CD14-positive monocyte (primary cell): ENCODE data around the gene SLC25A21. TPM values are rescaled to one million over a fixed set of nuclear protein-coding genes. Genes with fewer than 3 reads are reported as not detected.

Source experiments
- DNase-seq, 3 donors: peaks; one replicate each; pipeline ENCODE4 v3.0.0-alpha.2; 2011 to 2022
- H2AFZ ChIP-seq: 2 replicates; pipeline ENCODE4 v1.6.0; 2012; ENCODE audit warnings: mild to moderate bottlenecking, low read depth, low read length, inconsistent platforms; ENCODE audit not compliant: insufficient read depth, poor library complexity, severe bottlenecking
- H3K27ac ChIP-seq, 2 donors: 1 replicate in 1 of 2; 2 replicates in 1 of 2; pipeline ENCODE4 v1.5.1; 2012 to 2013; ENCODE audit warnings: low read length in 2 of 2, control low read depth in 1 of 2, inconsistent platforms in 1 of 2, low read depth in 1 of 2, mild to moderate bottlenecking in 1 of 2
- H3K27me3 ChIP-seq, 2 donors: one replicate each; pipeline versions ENCODE4 v1.6.0 to v1.6.1; 2011 to 2013; ENCODE audit warnings: low read length in 2 of 2; ENCODE audit not compliant: control insufficient read depth in 2 of 2, insufficient read depth in 2 of 2
- H3K36me3 ChIP-seq, 2 donors: replicated peaks in 1 of 2; 1 replicate in 1 of 2; 2 replicates in 1 of 2; pipeline versions ENCODE4 v1.5.1 to v1.6.1; 2012 to 2013; ENCODE audit warnings: low read length in 2 of 2, control low read depth in 1 of 2, inconsistent platforms in 1 of 2, mild to moderate bottlenecking in 1 of 2; ENCODE audit not compliant: insufficient read depth in 2 of 2, control insufficient read depth in 1 of 2
- H3K4me1 ChIP-seq, 2 donors: 1 replicate in 1 of 2; 2 replicates in 1 of 2; pipeline versions ENCODE4 v1.5.1 to v1.6.1; 2012 to 2013; ENCODE audit warnings: low read length in 2 of 2, control low read depth in 1 of 2, inconsistent platforms in 1 of 2, mild to moderate bottlenecking in 1 of 2, moderate library complexity in 1 of 2; ENCODE audit not compliant: insufficient read depth in 2 of 2, control insufficient read depth in 1 of 2
- H3K4me2 ChIP-seq: replicated peaks from 2 replicates; pipeline ENCODE3; 2012; ENCODE audit warnings: low read length, moderate library complexity, mild to moderate bottlenecking; ENCODE audit not compliant: poor library complexity, severe bottlenecking; ENCODE audit errors: extremely low read depth
- H3K4me3 ChIP-seq, 3 experiments: fragments of 200-600 bp in 1 of 3; sonication (generic) in 1 of 3; replicated peaks in 1 of 3; 1 replicate in 2 of 3; 2 replicates in 1 of 3; pipeline ENCODE4 v1.5.1; 2011 to 2013; ENCODE audit warnings: low read length in 3 of 3, mild to moderate bottlenecking in 3 of 3, control low read depth in 2 of 3, low read depth in 2 of 3, inconsistent platforms in 1 of 3, moderate library complexity in 1 of 3
- H3K79me2 ChIP-seq: 2 replicates; pipeline ENCODE4 v1.6.0; 2012; ENCODE audit warnings: mild to moderate bottlenecking, control low read depth, inconsistent platforms, low read length, moderate library complexity; ENCODE audit not compliant: insufficient read depth
- H3K9ac ChIP-seq: 2 replicates; pipeline ENCODE4 v1.6.0; 2017; ENCODE audit warnings: low read length, mild to moderate bottlenecking; ENCODE audit not compliant: insufficient read depth, poor library complexity, severe bottlenecking
- H3K9me3 ChIP-seq, 2 donors: replicated peaks in 1 of 2; 1 replicate in 1 of 2; 2 replicates in 1 of 2; pipeline versions ENCODE4 v1.5.1 to v1.6.1; 2012 to 2013; ENCODE audit warnings: low read length in 2 of 2, control low read depth in 1 of 2; ENCODE audit not compliant: control insufficient read depth in 1 of 2, insufficient read depth in 1 of 2
- H4K20me1 ChIP-seq: 2 replicates; pipeline ENCODE4 v1.6.0; 2012; ENCODE audit warnings: mild to moderate bottlenecking, low read length, control low read depth, moderate library complexity; ENCODE audit not compliant: insufficient read depth
- H3K27ac Mint-ChIP-seq, 7 donors: one replicate each; pipeline ENCODE4 v1.8.0; 2020; ENCODE audit warnings: mild to moderate bottlenecking in 7 of 7, mixed read lengths in 7 of 7, moderate library complexity in 6 of 7, inconsistent platforms in 2 of 7
- H3K27me3 Mint-ChIP-seq, 3 donors: one replicate each; pipeline ENCODE4 v1.8.0; 2021 to 2022; ENCODE audit warnings: low read depth in 3 of 3, mild to moderate bottlenecking in 3 of 3, mixed read lengths in 3 of 3, moderate library complexity in 3 of 3, inconsistent platforms in 1 of 3
- H3K36me3 Mint-ChIP-seq, 2 donors: one replicate each; pipeline ENCODE4 v1.8.0; 2020; ENCODE audit warnings: mixed read lengths in 2 of 2, inconsistent platforms in 1 of 2, mild to moderate bottlenecking in 1 of 2
- H3K4me1 Mint-ChIP-seq: one replicate; pipeline ENCODE4 v1.8.0; 2020; ENCODE audit warnings: mild to moderate bottlenecking, mixed read lengths
- H3K4me3 Mint-ChIP-seq, 2 donors: one replicate each; pipeline ENCODE4 v1.8.0; 2020; ENCODE audit warnings: mild to moderate bottlenecking in 2 of 2, mixed read lengths in 2 of 2, moderate library complexity in 1 of 2
- H3K9me3 Mint-ChIP-seq, 7 donors: one replicate each; pipeline ENCODE4 v1.8.0; 2020 to 2022; ENCODE audit warnings: mixed read lengths in 7 of 7, mild to moderate bottlenecking in 6 of 7, moderate library complexity in 6 of 7, inconsistent platforms in 2 of 7
- WGBS: methylation state at CpG from one replicate; pipeline ENCODE4 v1.1.5; 2013; ENCODE audit warnings: missing lambda C conversion rate; ENCODE audit not compliant: insufficient coverage; 5-methylcytosine and 5-hydroxymethylcytosine counted together
- intact Hi-C, 2 donors: fragments of 100-400 bp; cut with micrococcal nuclease; formaldehyde crosslinking; loops; one replicate each; pipeline versions ENCODE4 v1.15.0 to v1.15.1; 2023
- polyA plus RNA-seq, 3 donors: library from polyadenylated mRNA; depleted of rRNA in 1 of 3; unstranded in 2 of 3; stranded (reverse) in 1 of 3; fragments of 300-500 nt in 2 of 3; fragments of >200 nt in 1 of 3; fragmentation: Illumina TruSeq in 2 of 3; gene quantifications; 1 replicate in 2 of 3; 2 replicates in 1 of 3; pipeline ENCODE4 v1.2.3, GENCODE V29; 2012 to 2021
- TF ChIP-seq, protein P1 (sequence below): fragments of 200-600 bp; IDR thresholded peaks from one replicate; pipeline ENCODE4 v1.8.0; 2022; ENCODE audit warnings: antibody characterized with exemption, mild to moderate bottlenecking

SLC25A21 gene
- polyA plus RNA-seq, 3 donors = not detected

DNA sequence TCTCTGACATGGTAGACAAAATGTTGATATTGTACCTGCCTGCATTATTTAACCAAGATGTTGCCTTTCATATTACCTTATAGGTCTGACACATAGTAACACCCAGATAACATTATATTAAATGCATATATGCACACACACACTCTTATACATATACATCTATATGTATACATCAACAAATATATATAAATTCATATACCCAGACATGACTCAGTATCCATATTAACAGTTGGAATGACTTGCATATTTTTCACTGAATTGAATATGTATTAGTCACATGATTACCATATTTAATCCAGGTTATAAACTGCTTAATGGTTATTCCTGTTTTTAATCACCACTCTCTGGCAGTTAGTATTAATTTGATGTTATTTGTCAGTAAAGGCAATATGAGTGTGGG is 425.5 kb downstream of the SLC25A21 start:
- H3K27me3 Mint-ChIP-seq = no peaks in the 10 kb centered on the region
- H3K36me3 Mint-ChIP-seq = no peaks in the 10 kb centered on the region
- peaks cover 0 to 8% (median 3%) of the 10 kb centered on the region in 7 donors for H3K9me3 Mint-ChIP-seq
- no peak overlapping the region for H2AFZ ChIP-seq
- no peak overlapping the region for H3K4me3 ChIP-seq
- H3K4me2 ChIP-seq = no peak overlapping the region
- intact Hi-C loops = no loop called here
- H3K4me3 Mint-ChIP-seq = no peak overlapping the region
- no peaks in the 10 kb centered on the region for H4K20me1 ChIP-seq
- H3K27me3 ChIP-seq = no peaks in the 10 kb centered on the region
- H3K36me3 ChIP-seq = no peaks in the 10 kb centered on the region
- H3K9me3 ChIP-seq = no peaks in the 10 kb centered on the region
- H3K27ac Mint-ChIP-seq = no peak overlapping the region
- H3K4me1 ChIP-seq = no peaks in the 10 kb centered on the region
- H3K79me2 ChIP-seq = no peaks in the 10 kb centered on the region
- H3K27ac ChIP-seq = no peak overlapping the region
- no peak for DNase-seq
- TF ChIP-seq, protein P1, sequence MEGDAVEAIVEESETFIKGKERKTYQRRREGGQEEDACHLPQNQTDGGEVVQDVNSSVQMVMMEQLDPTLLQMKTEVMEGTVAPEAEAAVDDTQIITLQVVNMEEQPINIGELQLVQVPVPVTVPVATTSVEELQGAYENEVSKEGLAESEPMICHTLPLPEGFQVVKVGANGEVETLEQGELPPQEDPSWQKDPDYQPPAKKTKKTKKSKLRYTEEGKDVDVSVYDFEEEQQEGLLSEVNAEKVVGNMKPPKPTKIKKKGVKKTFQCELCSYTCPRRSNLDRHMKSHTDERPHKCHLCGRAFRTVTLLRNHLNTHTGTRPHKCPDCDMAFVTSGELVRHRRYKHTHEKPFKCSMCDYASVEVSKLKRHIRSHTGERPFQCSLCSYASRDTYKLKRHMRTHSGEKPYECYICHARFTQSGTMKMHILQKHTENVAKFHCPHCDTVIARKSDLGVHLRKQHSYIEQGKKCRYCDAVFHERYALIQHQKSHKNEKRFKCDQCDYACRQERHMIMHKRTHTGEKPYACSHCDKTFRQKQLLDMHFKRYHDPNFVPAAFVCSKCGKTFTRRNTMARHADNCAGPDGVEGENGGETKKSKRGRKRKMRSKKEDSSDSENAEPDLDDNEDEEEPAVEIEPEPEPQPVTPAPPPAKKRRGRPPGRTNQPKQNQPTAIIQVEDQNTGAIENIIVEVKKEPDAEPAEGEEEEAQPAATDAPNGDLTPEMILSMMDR = no peak
- H3K9ac ChIP-seq = no peak overlapping the region
- no peaks in the 10 kb centered on the region for H3K4me1 Mint-ChIP-seq

DNA sequence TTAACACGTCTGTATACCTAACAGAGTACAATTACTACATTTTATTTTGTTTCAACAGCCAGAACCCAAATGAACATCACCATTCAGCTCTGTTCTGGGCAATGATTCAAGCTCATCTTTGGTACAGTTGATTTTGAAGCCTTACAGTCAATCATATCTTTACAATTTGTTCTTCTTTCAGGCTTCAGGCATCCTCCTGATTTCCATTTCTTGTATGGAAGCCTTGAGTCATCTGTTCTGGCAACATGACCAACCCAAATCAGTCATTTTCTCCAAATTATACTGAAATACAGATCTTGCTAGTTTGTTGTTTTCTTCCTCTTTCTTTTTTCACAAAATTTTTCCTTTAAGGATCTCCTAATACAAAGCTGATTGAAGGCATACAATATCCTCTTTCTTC is 430.5 kb downstream of the SLC25A21 start:
- H3K36me3 Mint-ChIP-seq = no peaks in the 10 kb centered on the region
- no peak overlapping the region for H3K4me2 ChIP-seq
- no peaks in the 10 kb centered on the region for H3K4me1 ChIP-seq
- no peak overlapping the region for H3K4me3 ChIP-seq
- no peak for DNase-seq
- H3K4me1 Mint-ChIP-seq = no peaks in the 10 kb centered on the region
- H2AFZ ChIP-seq = no peak overlapping the region
- no peak overlapping the region for H3K9ac ChIP-seq
- no peak overlapping the region for H3K27ac ChIP-seq
- 40% methylated on average over 1 of the region's 1 CpG for WGBS
- H3K27me3 ChIP-seq = no peaks in the 10 kb centered on the region
- no peak overlapping the region for H3K4me3 Mint-ChIP-seq
- H3K9me3 ChIP-seq = no peaks in the 10 kb centered on the region
- no peaks in the 10 kb centered on the region for H3K79me2 ChIP-seq
- peaks cover 0 to 7% (median 3%) of the 10 kb centered on the region in 7 donors for H3K9me3 Mint-ChIP-seq
- TF ChIP-seq, protein P1 = no peak
- no peak overlapping the region for H3K27ac Mint-ChIP-seq
- no peaks in the 10 kb centered on the region for H3K36me3 ChIP-seq
- intact Hi-C loops = no loop called here
- no peaks in the 10 kb centered on the region for H3K27me3 Mint-ChIP-seq
- no peaks in the 10 kb centered on the region for H4K20me1 ChIP-seq
